NOMO-1 treated with DMSO at 0.1 percent for 48 hours (cell line): ENCODE results near the gene KCNG2.
"Not testable (repeated sequence)": the region's sequence is repeated elsewhere in the genome, so short reads cannot be mapped to it uniquely, and the experiment has no call there.

Source experiments
- DNase-seq: peaks from one replicate; lab custom pipeline; 2025; ENCODE audit not compliant: unreplicated experiment; lab: John Stamatoyannopoulos, UW

The KCNG2 gene

DNA sequence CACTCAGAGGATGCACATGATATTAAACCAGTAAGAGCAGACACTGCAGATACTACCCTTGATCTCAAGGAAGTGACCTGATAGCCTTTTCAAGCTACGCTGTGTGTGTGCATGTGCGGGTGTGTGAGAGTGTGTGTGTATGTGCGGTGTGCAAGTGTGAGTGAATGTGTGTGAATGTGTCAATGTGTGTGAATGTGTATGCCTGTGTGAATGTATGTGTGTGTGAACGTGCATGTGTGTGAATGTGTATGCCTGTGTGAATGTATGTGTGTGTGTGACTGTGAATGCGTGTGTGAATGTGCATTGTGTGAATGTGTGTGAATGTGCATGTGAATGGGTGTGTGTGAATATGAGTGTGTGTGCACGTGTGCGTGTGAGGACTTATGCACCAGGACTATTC, 53.8 kb downstream of the KCNG2 start:
- DNase-seq = no peak

DNA sequence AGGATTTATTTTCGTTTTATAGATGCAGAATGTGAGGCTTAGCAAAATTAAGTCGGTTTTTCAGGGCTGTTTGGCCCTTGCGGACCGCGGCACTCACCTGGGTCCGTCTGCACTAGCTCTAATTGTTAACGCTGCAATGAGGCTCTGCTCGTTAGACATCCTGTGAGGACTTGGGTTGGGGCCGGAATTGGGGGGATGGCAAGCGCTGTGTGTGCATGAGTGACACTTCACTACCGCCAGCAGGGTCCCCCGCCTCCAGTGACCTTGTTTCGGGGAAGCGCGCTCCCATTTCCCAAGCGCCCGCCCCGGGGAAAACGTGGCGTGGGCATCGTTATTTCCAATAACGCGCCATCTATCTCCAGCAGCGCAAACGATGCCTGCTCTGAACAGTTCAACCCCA, 54.2 kb downstream of the KCNG2 start:
- no peak for DNase-seq

DNA sequence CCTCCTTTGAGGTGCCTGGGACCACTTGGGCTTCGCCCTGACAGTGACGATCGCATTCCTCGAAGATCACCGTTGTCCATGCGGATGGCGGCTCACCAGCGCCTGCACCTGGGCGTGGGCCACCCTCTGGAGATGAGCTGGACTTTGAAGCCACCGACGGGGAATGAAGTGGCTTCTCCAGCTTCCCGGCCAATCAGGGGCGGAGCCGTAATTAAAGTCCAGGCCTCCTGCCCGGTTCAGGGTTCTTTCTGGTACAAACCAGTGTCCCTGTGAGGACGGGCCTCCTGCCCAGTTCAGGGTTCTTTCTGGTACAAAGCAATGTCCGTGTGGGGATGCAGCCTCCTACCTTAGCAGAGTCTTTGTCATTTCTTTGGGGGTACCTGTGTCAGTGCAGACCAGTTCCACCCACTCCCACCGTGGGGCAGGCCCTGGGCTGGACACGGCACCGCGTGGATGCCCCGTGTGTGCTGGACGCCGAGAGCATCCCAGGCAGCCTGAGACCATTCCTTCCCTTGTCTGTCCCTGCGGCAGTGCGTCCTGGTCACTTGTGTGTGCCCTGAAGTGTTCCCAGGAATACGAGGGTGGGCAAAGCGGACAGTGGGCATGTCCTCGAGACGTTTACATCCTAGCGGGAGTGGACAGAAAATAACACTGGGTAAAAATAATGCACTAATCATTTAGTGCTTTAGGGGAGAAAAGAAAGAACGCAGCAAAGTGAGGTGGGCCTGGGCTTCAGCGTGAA, 55.0 kb downstream of the KCNG2 start:
- no peak for DNase-seq

DNA sequence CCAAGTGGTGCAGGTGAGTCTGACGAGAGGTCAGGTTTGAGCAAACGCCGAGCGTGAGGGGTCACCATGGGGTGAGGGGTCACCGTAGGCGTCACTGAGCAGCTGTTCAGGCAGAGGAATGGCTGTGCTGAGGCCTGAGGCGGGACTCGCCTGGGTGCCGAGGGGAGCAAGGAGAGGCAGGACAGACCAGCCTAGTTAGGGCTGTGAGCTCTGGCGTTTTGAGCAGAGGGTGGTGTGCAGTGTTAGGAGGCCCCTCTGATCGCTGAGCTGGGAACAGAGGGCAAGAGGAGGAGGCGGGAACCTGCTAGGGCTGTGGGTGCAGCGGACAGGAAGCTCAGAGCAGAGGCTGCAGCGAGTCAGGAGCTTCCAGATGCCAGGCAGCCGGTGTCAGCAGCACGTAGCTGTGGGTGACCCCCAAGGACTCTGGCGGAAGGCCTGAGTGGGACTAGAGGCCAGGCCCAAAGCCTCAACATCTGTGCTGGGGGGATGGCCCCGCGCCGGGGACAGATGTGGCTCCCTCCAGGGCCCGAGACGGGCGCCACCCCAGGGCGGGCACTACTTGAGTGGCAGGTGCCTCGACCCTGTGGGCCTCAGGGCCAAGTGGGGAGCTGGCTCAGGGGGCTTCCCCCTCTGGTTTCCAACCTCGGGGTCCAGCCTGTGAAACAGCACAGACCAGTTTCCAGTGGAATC, 55.7 kb downstream of the KCNG2 start:
- DNase-seq = no peak

DNA sequence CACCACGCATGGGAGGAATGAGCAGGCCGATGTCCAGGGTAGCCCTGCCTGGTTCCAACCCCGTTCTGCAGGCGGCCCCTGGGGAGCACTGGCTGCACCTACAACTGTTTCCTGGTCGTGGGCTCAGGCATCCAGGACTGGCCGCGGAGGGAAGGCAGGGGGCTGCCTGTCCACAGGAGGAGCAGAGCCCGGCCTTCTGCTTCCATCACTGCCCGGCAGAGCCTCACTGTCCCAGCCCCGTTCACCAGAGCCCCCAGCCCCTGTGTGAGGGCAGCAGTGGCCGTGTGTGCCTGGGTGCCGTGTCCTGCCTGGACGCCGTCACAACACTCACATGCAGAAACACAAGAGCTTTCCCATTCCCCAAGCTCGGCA, 56.2 kb downstream of the KCNG2 start:
- no peak for DNase-seq

DNA sequence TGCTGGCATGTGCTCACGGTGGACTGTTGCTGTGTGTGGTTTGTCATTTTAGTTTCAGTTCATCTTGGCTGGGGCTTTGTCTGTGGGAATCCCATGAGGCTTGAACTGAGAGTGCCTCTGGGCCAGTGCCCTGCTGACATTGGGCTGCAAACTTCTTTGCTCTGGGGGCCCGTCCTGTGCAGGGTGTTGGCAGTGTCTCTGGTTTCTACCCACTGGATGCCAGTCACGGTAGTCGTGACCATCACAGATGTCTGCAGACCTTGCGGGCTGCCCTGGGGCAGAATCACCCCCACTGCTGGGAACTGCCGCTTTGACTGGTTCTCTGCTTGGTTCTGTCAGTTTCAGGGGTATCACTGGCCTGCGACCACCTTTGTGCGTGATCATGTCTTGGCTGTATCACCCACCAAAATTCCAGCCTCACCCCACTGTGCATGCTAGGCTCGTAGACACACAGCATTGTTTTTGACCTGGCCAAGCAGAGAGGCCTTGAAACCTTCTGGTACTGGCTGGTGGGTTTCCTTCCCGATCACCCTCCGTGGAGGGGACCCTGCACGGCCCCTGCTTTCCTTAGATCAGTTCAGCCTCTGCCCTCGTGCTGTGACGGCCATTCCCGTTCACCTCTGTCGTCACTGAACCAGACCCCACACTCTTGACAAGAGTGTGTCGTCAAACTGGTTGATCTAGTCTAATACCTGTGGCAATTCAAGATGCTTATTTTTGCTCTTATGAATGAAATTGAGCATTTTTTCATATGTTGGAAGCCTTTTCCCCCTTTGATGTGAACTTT, 57.6 kb downstream of the KCNG2 start:
- no peak for DNase-seq

DNA sequence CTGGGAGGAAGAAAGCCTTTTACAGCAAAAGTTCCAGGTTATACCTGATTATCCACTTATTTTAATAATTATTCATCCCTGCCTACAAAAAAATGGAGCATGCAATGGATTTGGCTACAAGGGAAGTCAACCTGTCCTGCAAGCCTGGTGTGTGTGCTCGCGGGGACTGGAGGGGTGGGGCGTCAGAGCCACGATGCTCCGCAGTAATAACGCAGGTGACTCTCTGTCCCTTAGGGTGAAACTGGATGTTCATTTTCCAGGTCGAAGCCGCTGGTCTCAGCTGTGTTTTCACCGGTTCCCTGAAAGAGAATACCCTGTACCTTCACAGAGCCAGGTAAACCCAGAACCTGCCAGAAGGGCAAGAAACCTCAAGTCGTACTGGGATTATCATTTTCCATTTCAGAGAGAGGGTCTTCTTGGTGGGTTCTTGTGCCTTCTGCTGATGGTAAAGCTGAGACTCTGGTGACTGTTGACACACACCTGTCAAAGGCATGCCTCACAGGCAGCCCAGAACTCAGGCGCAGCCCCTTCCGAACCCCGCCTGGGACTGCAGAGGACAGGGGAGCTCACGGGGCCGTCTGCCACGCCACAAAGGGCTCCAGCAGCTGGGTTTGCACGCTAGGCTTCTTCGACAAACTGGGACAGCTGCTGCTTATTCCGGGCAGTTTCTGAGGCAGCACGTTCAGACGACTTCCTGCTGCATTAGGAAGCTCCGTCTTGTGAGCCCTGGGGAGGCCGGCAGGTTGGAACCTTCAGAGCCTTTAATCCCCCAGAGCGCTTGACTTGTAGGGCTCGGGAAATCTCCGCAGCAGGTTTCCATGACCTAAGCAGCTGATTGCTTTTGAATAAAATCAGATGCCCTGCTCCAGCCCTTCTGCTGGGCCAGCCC, 58.6 kb downstream of the KCNG2 start:
- no peak for DNase-seq

DNA sequence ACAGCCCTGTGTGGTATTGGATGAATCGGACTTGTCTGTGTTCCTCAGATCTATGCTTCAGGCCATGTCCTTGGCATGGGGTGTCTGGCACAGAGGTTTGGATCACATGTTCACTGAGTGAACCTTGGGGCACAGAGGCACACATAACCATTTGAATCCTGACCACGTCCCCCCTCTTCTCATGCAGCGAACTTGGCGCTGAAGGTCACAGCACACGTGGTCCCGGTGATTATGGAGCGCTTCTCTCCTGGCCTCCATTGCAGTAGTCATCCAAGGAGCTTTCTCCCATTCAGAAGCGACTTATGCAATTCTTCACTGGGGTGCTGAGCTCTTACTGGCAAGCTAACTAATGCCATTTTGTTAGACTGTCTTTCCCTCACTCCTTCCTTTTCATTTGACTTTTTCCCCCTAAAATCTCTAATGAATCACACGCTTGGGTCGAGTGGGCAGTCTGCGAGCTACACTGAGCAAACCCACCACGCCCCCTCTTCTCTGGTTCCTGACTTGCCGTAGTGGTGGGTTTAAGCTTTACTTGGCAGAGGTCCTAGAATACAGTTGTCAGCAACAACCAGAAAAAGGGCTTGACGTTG, 59.4 kb downstream of the KCNG2 start:
- DNase-seq = no peak

DNA sequence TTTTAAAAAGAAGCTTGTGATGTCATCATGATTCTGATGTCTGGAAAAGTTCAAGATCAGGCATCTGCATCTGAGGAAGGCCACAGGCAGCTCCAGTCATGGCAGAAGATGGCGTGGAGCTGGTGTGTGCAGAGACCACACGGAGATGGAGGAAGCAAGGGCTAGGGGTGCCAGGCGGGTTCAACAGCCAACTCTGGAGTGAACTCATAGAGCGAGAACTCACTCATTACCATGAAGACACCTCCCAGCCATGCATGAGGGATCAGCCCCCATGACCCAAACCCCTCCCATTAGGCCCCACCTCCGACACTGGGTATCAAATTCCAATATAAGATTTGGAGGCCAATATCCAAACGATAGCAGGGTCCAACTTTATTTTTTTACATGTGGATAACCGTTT, 61.6 kb downstream of the KCNG2 start:
- DNase-seq = no peak

DNA sequence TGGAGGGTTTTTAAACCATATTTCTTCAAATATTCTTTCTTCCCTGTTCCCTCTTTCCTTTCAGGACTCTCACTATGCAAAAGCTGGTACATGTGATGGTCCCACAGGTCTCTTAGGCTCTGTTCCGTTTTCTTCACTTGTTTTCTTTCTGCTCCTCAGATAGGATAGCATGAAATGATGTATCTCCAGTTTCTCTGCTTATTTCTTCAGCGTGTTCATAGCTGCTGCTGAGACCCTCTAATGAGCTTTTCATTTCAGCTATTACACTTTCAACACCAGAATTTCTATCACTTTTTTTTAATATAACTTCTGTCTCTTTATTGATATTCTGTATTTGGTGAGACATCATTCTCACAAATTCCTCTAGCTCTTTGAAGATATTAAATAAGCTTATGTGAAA, 63.9 kb downstream of the KCNG2 start:
- no peak for DNase-seq

DNA sequence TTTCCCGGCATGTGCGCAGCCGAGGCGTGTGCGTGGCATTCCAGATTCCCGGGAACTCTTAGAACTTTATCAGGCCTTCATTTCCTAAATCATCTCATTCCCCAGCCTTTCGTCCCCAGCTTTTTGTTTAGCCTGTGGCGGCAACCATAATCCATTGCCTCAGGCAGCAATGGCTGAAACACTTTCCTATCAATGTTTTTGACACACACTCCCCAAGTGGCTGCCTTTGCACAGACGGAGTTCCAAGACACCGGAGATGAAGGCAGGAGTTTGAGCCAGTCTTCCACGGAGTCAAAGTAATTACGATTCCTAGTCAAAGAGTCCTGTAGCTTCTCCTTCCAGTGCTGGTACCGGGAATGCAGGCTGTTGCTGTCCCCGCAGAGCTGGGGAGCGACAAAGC, 64.8 kb downstream of the KCNG2 start:
- no peak for DNase-seq

DNA sequence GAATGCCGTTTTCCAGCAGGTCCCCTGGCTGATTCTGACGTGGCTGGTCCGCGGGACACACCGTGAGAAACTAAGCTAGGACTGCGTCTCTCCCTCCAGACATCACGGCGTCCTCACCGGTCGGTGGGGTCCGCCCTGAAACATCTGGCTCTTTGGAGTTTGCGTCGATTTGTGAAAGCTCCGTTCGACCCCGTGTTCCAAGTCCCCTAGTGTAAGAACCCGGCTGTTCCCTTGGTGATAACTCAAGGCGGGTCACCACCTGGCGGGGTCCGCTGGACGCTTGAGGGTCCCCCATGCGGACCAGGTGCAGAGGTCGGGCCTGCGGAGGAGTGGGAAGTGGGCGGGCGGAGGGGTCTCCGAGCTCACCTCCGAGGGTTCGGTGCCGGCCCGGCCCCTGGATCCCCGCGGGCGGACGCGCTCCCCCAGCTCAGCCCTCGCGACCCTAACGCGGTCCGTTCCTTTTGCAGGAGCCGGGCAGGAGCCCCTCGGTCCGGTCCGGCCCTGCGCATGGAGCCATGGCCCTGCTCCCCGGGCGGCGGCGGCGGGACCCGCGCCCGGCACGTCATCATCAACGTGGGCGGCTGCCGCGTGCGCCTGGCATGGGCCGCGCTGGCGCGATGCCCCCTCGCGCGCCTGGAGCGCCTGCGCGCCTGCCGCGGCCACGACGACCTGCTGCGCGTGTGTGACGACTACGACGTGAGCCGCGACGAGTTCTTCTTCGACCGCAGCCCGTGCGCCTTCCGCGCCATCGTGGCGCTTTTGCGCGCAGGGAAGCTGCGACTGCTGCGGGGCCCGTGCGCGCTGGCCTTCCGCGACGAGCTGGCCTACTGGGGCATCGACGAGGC, 65.6 kb downstream of the KCNG2 start:
- no peak for DNase-seq

DNA sequence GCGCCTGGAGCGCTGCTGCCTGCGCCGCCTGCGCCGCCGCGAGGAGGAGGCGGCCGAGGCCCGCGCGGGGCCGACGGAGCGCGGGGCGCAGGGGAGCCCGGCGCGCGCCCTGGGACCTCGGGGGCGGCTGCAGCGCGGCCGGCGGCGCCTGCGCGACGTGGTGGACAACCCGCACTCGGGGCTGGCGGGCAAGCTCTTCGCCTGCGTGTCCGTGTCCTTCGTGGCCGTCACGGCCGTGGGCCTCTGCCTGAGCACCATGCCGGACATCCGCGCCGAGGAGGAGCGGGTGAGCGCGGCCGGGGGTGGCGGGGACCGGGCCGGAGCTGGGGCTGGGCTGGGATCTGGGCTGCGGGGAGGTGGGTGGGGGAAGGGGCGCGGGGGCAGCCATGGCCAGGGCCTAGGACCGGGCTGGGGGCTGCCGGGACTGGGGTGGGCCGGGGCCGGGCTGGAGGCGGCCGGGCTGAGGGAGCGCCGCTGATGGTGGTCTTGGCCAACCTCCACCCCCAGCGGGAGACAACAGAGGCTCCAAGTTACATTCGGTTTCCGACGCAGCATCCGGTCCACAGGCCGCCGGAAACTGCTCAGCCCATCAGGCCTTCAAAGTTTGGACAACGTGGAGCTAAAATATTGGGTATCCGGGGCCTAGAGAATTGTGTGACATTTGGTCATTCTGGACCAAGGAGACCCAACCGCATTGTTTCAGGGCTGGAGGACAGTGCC, 66.4 kb downstream of the KCNG2 start:
- no peak for DNase-seq

DNA sequence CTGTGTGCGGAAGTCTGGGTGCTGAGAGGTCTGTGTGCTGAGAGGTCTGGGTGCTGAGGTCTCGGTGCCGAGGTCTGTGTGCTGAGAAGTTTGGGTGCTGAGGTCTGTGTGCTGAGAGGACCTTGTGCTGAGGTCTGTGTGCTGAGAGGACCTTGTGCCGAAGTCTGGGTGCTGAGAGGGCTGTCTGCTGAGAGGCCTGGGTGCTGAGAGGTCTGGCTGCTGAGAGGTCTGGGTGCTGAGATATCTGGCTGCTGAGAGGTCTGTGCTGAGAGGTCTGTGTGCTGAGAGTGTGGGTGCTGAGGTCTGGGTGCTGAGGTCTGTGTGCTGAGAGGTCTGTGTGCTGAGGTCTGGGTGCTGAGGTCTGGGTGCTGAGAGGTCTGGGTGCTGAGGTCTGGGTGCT, 67.2 kb downstream of the KCNG2 start:
- not testable (repeated sequence) for DNase-seq

DNA sequence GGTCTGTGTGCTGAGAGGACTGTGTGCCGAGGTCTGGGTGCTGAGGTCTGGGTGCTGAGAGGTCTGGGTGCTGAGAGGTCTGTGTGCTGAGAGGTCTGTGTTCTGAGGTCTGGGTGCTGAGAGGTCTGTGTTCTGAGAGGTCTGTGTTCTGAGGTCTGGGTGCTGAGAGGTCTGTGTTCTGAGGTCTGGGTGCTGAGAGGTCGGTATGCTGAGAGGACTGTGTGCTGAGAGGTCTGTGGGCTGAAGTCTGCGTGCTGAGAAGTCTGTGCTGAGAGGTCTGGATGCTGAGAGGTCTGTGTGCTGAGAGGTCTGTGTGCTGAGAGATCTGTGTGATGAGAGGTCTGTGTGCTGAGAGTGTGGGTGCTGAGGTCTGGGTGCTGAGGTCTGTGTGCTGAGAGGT, 68.2 kb downstream of the KCNG2 start:
- DNase-seq = not testable (repeated sequence)

DNA sequence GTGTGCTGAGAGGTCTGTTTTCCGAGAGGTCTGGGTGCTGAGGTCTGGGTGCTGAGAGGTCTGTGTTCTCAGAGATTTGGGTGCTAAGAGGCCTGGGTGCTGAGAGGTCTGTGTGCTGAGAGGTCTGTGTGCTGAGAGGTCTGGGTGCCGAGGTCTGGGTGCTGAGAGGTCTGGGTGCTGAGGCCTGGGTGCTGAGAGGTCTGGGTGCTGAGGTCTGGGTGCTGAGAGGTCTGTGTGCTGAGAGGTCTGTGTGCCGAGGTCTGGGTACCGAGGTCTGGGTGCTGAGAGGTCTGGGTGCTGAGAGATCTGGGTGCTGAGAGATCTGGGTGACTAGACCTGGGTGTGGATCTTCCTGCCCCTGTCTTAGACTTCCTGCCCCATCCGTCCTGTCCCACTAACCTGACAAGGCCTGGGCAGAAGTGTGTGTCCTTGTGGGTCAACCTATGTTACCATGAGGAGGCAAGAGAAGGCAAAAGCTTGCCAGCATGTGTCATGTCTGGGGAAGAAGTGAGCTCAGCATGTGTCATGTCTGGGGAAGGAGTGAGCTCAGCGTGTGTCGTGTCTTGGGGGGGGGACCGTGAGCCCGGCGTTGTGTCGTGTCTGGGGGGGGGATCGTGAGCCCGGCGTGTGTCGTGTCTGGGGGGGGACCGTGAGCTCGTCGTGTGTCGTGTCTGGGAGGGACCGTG, 69.3 kb downstream of the KCNG2 start:
- DNase-seq = no peak

DNA sequence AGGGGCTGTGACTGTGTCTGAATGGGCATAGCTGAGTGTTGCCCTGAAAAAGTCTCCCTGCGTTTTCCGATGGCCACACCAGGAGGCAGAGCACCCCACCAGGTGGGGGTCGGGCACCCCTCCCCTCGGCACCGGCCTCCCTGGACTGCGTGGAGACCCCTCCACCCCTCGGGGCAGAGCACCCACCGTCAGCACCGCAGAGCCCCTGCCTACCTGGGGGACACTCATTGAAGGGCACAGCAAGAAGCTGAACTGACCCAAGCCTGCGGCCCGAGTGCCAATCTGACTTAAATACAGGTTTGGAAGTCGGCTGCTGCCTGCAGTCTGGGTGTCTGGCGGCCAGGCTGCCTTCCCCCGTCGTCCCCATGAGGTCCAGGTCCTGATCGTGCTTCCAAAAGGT, 69.9 kb downstream of the KCNG2 start:
- DNase-seq = no peak

DNA sequence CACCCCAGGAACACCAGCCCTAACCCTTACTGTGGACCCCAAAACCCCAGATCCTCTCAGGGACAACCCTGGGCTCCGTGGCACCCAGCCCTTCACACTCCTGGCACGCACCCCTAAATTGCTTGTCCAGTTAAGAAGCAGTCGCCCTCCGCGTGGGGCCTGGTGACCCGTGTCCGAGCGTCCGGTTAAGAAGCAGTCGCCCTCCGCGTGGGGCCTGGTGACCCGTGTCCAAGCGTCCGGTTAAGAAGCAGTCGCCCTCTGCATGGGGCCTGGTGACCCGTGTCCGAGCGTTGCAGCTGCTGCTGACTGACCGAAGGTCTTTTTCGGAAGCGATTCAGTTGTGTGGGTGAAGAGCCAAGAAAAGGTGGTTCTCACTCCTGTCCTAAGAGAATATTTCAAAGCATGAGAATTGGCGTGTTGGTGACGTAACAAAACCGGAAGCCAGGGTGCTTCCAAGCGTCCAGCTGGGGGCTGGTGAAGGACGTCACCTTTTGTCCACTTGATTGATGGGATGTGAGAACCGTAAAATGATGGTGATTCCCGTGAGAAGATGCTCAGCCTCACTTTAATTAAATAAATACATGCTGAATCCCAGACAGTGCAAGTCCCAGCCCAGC, 70.5 kb downstream of the KCNG2 start:
- no peak for DNase-seq
